Measurements from ENCODE around the gene RSPH6A. TPM values are rescaled to one million over a fixed set of nuclear protein-coding genes. Genes with fewer than 3 reads are reported as not detected.

RSPH6A gene
- total and polyA plus RNA-seq, 2 of the 13 experiments (the other 11 are each of a cell fraction or from before 2014, with no cell fraction given) = 0.07 TPM; not detected in 1

- TF ChIP-seq ZFP36L2 (CRISPR knock-in tag; IDR thresholded peaks at IDR 0.05) (no peak), TSC22D2 (CRISPR knock-in tag; IDR thresholded peaks at IDR 0.05; ENCODE audit: borderline replicate concordance) (0 out of 2 replicates have a peak, but pooled peaks have one; percentile 22), ATF3 (CRISPR knock-in tag; IDR thresholded peaks at IDR 0.05) (no peak), ZMYM3 (CRISPR knock-in tag; IDR thresholded peaks at IDR 0.05) (no peak; the same call in 1 of the 2 replicates), PHF20 (CRISPR knock-in tag; IDR thresholded peaks at IDR 0.05) (peak; percentile 74), ZNF33B (CRISPR knock-in tag; IDR thresholded peaks at IDR 0.05) (no peak), MEIS2 (CRISPR knock-in tag; IDR thresholded peaks at IDR 0.05) (no peak), SPEN (CRISPR knock-in tag; IDR thresholded peaks at IDR 0.05; ENCODE audit: low read depth) (peak; percentile 62; the same call in 1 of the 2 replicates), E2F2 (CRISPR knock-in tag; IDR thresholded peaks at IDR 0.05; ENCODE audit: borderline replicate concordance) (peak; percentile 42; the same call in 1 of the 2 replicates), ZNF124 (CRISPR knock-in tag; IDR thresholded peaks at IDR 0.05) (peak; percentile 28), ZNF17 (CRISPR knock-in tag; IDR thresholded peaks at IDR 0.05) (no peak), SIN3B (IDR thresholded peaks at IDR 0.05; ENCODE audit: low read length) (no peak), RARA (CRISPR knock-in tag; IDR thresholded peaks at IDR 0.05) (no peak), ZNF674 (CRISPR knock-in tag; IDR thresholded peaks at IDR 0.05; ENCODE audit: low read depth) (peak; percentile 54; the same call in 1 of the 2 replicates), ZBTB44 (CRISPR knock-in tag; IDR thresholded peaks at IDR 0.05) (no peak; the same call in 1 of the 2 replicates), ZNF234 (CRISPR knock-in tag; conservative IDR thresholded peaks at IDR 0.05) (no peak), ZNF136 (CRISPR knock-in tag; IDR thresholded peaks at IDR 0.05; ENCODE audit: low read depth) (no peak), PAX8 (CRISPR knock-in tag; IDR thresholded peaks at IDR 0.05; ENCODE audit: borderline replicate concordance) (no peak), ZHX1 (CRISPR knock-in tag; IDR thresholded peaks at IDR 0.05; ENCODE audit: low read depth) (no peak), FOXP1 (IDR thresholded peaks at IDR 0.05) (no peak), FOXP1 (CRISPR knock-in tag; IDR thresholded peaks at IDR 0.05) (no peak), XRCC5 (optimal IDR thresholded peaks at IDR 0.05; ENCODE audit: low read length) (peak; percentile 69), ZBTB1 (CRISPR knock-in tag; IDR thresholded peaks at IDR 0.05; ENCODE audit: borderline replicate concordance) (no peak), ZFP91 (CRISPR knock-in tag; IDR thresholded peaks at IDR 0.05; ENCODE audit: borderline replicate concordance) (peak; percentile 98)
Measured at GRCh38 chr19:45862564-45863334, 47.6 kb upstream of the RSPH6A start, which contains the start of gene SYMPK (continued).

All from HepG2 (cell line).